Coronary artery (tissue), 2 donors: Measurements from ENCODE around the gene SLC35G1.

ENCODE experiments used
- DNase-seq: peaks from one replicate; pipeline ENCODE4 v3.0.0-alpha.2; 2017; ENCODE audit warnings: low spot score
- H3K27ac ChIP-seq, 2 donors: fragments of 200-600 bp; sonication (generic); one replicate each; pipeline ENCODE4 v1.5.1; 2016 to 2019
- H3K4me3 ChIP-seq: fragments of 200-600 bp; sonication (generic); 2 replicates; pipeline ENCODE4 v1.5.1; 2016; ENCODE audit warnings: mild to moderate bottlenecking, moderate library complexity
- CTCF ChIP-seq: fragments of 200-600 bp; sonication (generic); IDR thresholded peaks from one replicate; pipeline ENCODE4 v1.5.1; 2019; ENCODE audit warnings: antibody characterized with exemption

Gene SLC35G1

GRCh38 chr10:93921338-93921737, 27.6 kb downstream of the SLC35G1 start:
- H3K4me3 ChIP-seq = no peak overlapping the region
- TF ChIP-seq CTCF = no peak
- H3K27ac ChIP-seq = no peak overlapping the region
- DNase-seq = no peak

GRCh38 chr10:93926613-93927012, 32.8 kb downstream of the SLC35G1 start:
- TF ChIP-seq CTCF = no peak
- no peak overlapping the region for H3K27ac ChIP-seq
- DNase-seq = no peak
- H3K4me3 ChIP-seq = no peak overlapping the region

DNA sequence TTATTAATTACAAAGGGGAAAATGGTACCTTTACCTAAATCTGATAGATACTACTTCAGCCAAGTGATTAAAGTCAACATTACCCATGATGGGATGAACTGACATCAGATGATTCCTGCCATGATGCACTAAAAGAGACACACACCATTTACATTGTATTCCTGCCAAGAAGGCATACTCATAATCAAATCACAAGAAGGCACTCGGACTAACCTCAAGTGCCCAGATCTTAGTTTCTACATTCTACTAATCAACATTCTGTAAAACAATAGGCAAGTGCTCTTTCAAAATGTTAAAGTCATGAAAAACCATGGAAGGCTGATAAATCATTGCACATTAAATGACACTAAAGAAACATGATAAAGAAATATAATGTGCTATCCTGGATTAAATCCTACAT, 44.4 kb downstream of the SLC35G1 start:
- Histone ChIP-seq H3K4me3 (no peak overlapping the region), H3K27ac (no peak overlapping the region)
- no peak for TF ChIP-seq CTCF
- DNase-seq = no peak

- DNase-seq = no peak
- Histone ChIP-seq H3K4me3 (no peak overlapping the region), H3K27ac (no peak overlapping the region)
- TF ChIP-seq CTCF = no peak
Measured at GRCh38 chr10:93940881-93941280, 47.1 kb downstream of the SLC35G1 start.

DNA sequence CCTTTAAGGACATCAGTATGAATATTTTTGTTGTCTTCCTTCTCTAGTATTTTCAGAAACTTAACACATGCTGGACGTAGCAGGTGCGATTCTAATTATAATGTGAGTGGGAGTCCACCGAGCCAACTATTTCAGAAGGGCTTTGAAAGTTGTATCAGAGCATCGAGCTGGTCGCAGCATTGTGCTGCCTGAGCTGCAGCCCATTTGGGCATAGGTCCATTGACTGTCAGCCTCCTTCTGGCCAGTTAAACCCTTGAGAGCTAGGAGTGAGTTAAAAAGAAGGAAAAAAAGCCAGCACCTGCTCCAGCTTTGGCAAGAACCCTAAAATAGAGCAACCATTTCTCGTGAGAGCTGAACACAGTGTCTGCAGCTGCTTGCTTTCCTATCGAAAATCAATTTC, 47.8 kb downstream of the SLC35G1 start:
- DNase-seq = no peak
- no peak overlapping the region for H3K4me3 ChIP-seq
- no peak overlapping the region for H3K27ac ChIP-seq
- no peak for TF ChIP-seq CTCF

- no peak overlapping the region for H3K27ac ChIP-seq
- H3K4me3 ChIP-seq = no peak overlapping the region
- no peak for TF ChIP-seq CTCF
- no peak for DNase-seq
Measured at GRCh38 chr10:93945819-93946218, 52.0 kb downstream of the SLC35G1 start.

DNA sequence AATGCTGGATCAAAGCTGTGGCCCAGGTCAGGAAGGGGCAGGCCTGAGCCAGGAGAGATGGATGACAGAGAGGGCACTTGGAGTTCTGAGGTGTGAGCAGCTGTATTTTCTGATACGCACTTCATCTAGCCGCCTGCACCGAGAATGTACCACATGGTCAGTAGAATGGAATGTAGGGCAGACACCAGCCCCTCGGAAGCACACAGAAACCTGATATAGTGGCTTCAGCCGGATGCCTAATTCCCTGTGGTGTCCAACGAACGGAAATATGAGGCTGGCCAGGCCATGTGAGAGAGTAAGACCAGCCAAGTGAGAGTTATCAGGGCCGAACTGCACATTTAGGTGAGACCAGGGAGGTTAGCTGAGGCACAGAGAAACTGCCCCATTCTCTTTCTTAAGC, 53.3 kb downstream of the SLC35G1 start:
- DNase-seq = no peak
- TF ChIP-seq CTCF = no peak
- no peak overlapping the region for H3K27ac ChIP-seq
- H3K4me3 ChIP-seq = no peak overlapping the region
